ENCODE measurements around the gene PCDHB6.
"Not testable (repeated sequence)": the region's sequence is repeated elsewhere in the genome, so short reads cannot be mapped to it uniquely, and the experiment has no call there.

The PCDHB6 gene

GRCh38 chr5:141150224-141150992 lies 551 bp downstream of the PCDHB6 start:
- H3K4me1 Mint-ChIP-seq (ENCODE audit: low read depth) = no peaks in the 10 kb centered on the region
- H3K27me3 Mint-ChIP-seq (ENCODE audit: low read depth) = no peaks in the 10 kb centered on the region
- peaks cover 1% of the 10 kb centered on the region for H3K36me3 Mint-ChIP-seq (ENCODE audit: low read depth)
- peaks cover 31% of the 10 kb centered on the region for H3K9me3 Mint-ChIP-seq
- no peak overlapping the region for H3K27ac Mint-ChIP-seq
- H3K4me3 Mint-ChIP-seq = no peak overlapping the region

GRCh38 chr5:141150993-141151325 lies 1.1 kb downstream of the PCDHB6 start:
- H3K27ac Mint-ChIP-seq = no peak overlapping the region
- no peaks in the 10 kb centered on the region for H3K4me1 Mint-ChIP-seq (ENCODE audit: low read depth)
- peaks cover 1% of the 10 kb centered on the region for H3K36me3 Mint-ChIP-seq (ENCODE audit: low read depth)
- H3K9me3 Mint-ChIP-seq = peaks cover 35% of the 10 kb centered on the region
- no peak overlapping the region for H3K4me3 Mint-ChIP-seq
- H3K27me3 Mint-ChIP-seq (ENCODE audit: low read depth) = no peaks in the 10 kb centered on the region

GRCh38 chr5:141151632-141152031 lies 1.8 kb downstream of the PCDHB6 start:
- H3K27me3 Mint-ChIP-seq (ENCODE audit: low read depth); H3K4me1 Mint-ChIP-seq (ENCODE audit: low read depth); H3K27ac Mint-ChIP-seq; H3K36me3 Mint-ChIP-seq (ENCODE audit: low read depth); H3K4me3 Mint-ChIP-seq: not testable (repeated sequence)
- H3K9me3 Mint-ChIP-seq = peaks cover 42% of the 10 kb centered on the region

GRCh38 chr5:141152096-141152495 lies 2.2 kb downstream of the PCDHB6 start:
- H3K4me1 Mint-ChIP-seq (ENCODE audit: low read depth); H3K36me3 Mint-ChIP-seq (ENCODE audit: low read depth); H3K4me3 Mint-ChIP-seq; H3K27ac Mint-ChIP-seq; H3K27me3 Mint-ChIP-seq (ENCODE audit: low read depth): not testable (repeated sequence)
- H3K9me3 Mint-ChIP-seq = peaks cover 46% of the 10 kb centered on the region

GRCh38 chr5:141155540-141156374 lies 5.9 kb downstream of the PCDHB6 start:
- no peaks in the 10 kb centered on the region for H3K27me3 Mint-ChIP-seq (ENCODE audit: low read depth)
- H3K36me3 Mint-ChIP-seq (ENCODE audit: low read depth) = peaks cover 1% of the 10 kb centered on the region
- H3K27ac Mint-ChIP-seq = no peak overlapping the region
- H3K4me1 Mint-ChIP-seq (ENCODE audit: low read depth) = no peaks in the 10 kb centered on the region
- H3K9me3 Mint-ChIP-seq = peaks cover 52% of the 10 kb centered on the region
- H3K4me3 Mint-ChIP-seq = no peak overlapping the region

GRCh38 chr5:141157356-141157755 lies 7.5 kb downstream of the PCDHB6 start:
- not testable (repeated sequence) for H3K4me3 Mint-ChIP-seq; H3K27me3 Mint-ChIP-seq (ENCODE audit: low read depth); H3K36me3 Mint-ChIP-seq (ENCODE audit: low read depth); H3K27ac Mint-ChIP-seq; H3K4me1 Mint-ChIP-seq (ENCODE audit: low read depth)
- H3K9me3 Mint-ChIP-seq = peaks cover 45% of the 10 kb centered on the region

- peaks cover 39% of the 10 kb centered on the region for H3K9me3 Mint-ChIP-seq
- not testable (repeated sequence) for H3K4me1 Mint-ChIP-seq (ENCODE audit: low read depth); H3K27me3 Mint-ChIP-seq (ENCODE audit: low read depth); H3K27ac Mint-ChIP-seq; H3K36me3 Mint-ChIP-seq (ENCODE audit: low read depth); H3K4me3 Mint-ChIP-seq
Measured at GRCh38 chr5:141157901-141158300, 8.0 kb downstream of the PCDHB6 start.

- peaks cover 26% of the 10 kb centered on the region for H3K9me3 Mint-ChIP-seq
- H3K4me3 Mint-ChIP-seq = no peak within 1 kb of the TSS
- no peaks in the 10 kb centered on the region for H3K4me1 Mint-ChIP-seq (ENCODE audit: low read depth)
- H3K27me3 Mint-ChIP-seq (ENCODE audit: low read depth) = no peaks in the 10 kb centered on the region
- H3K36me3 Mint-ChIP-seq (ENCODE audit: low read depth) = no peaks in the 10 kb centered on the region
- no peak within 1 kb of the TSS for H3K27ac Mint-ChIP-seq
Measured at GRCh38 chr5:141172381-141173204, 22.7 kb downstream of the PCDHB6 start, which contains the start of gene PCDHB7. PCDHB7 (plus strand) TSS chr5:141172644; CDS start chr5:141172836, 192 bp downstream.

- not testable (repeated sequence) for H3K4me1 Mint-ChIP-seq (ENCODE audit: low read depth); H3K27ac Mint-ChIP-seq; H3K27me3 Mint-ChIP-seq (ENCODE audit: low read depth); H3K36me3 Mint-ChIP-seq (ENCODE audit: low read depth); H3K4me3 Mint-ChIP-seq
- peaks cover 19% of the 10 kb centered on the region for H3K9me3 Mint-ChIP-seq
Measured at GRCh38 chr5:141174291-141175104, 24.6 kb downstream of the PCDHB6 start.

- Mint-ChIP-seq H3K9me3 (peaks cover 26% of the 10 kb centered on the region), H3K27ac (no peak overlapping the region), H3K4me3 (no peak overlapping the region), H3K27me3 (ENCODE audit: low read depth) (no peaks in the 10 kb centered on the region), H3K4me1 (ENCODE audit: low read depth) (no peaks in the 10 kb centered on the region), H3K36me3 (ENCODE audit: low read depth) (no peaks in the 10 kb centered on the region)
Measured at GRCh38 chr5:141175933-141176332, 26.1 kb downstream of the PCDHB6 start.

- not testable (repeated sequence) for H3K4me1 Mint-ChIP-seq (ENCODE audit: low read depth); H3K36me3 Mint-ChIP-seq (ENCODE audit: low read depth); H3K27ac Mint-ChIP-seq; H3K27me3 Mint-ChIP-seq (ENCODE audit: low read depth); H3K4me3 Mint-ChIP-seq
- peaks cover 32% of the 10 kb centered on the region for H3K9me3 Mint-ChIP-seq
Measured at GRCh38 chr5:141177577-141178191, 27.8 kb downstream of the PCDHB6 start, which contains the start of gene PCDHB8. PCDHB8 (plus strand) TSS chr5:141177790; CDS start chr5:141178035, 245 bp downstream.

- H3K4me1 Mint-ChIP-seq (ENCODE audit: low read depth); H3K36me3 Mint-ChIP-seq (ENCODE audit: low read depth); H3K27me3 Mint-ChIP-seq (ENCODE audit: low read depth); H3K4me3 Mint-ChIP-seq; H3K27ac Mint-ChIP-seq: not testable (repeated sequence)
- peaks cover 30% of the 10 kb centered on the region for H3K9me3 Mint-ChIP-seq
Measured at GRCh38 chr5:141179371-141179770, 29.5 kb downstream of the PCDHB6 start.

- H3K27ac Mint-ChIP-seq; H3K4me1 Mint-ChIP-seq (ENCODE audit: low read depth); H3K4me3 Mint-ChIP-seq; H3K27me3 Mint-ChIP-seq (ENCODE audit: low read depth); H3K36me3 Mint-ChIP-seq (ENCODE audit: low read depth): not testable (repeated sequence)
- peaks cover 34% of the 10 kb centered on the region for H3K9me3 Mint-ChIP-seq
Measured at GRCh38 chr5:141179876-141180275, 30.0 kb downstream of the PCDHB6 start.
